Measurements from ENCODE around the gene PTPRN2.

PTPRN2 gene

GRCh38 chr7:158028290-158028941, 559.2 kb downstream of the PTPRN2 start:
- no peak for TF ChIP-seq CTCF (IDR thresholded peaks at IDR 0.05; ENCODE audit: low read depth, low read length, missing control alignments)
- H3K4me3 ChIP-seq (ENCODE audit: low read depth, low read length): no peak overlapping the region
- no peak for DNase-seq (ENCODE audit: low read depth)

GRCh38 chr7:158027646-158028045, 560.0 kb downstream of the PTPRN2 start:
- no peak for TF ChIP-seq CTCF (IDR thresholded peaks at IDR 0.05; ENCODE audit: low read depth, low read length, missing control alignments)
- H3K4me3 ChIP-seq (ENCODE audit: low read depth, low read length): no peak overlapping the region
- no peak for DNase-seq (ENCODE audit: low read depth)

GRCh38 chr7:158026636-158027265, 560.9 kb downstream of the PTPRN2 start:
- DNase-seq (ENCODE audit: low read depth): no peak
- TF ChIP-seq CTCF (IDR thresholded peaks at IDR 0.05; ENCODE audit: low read depth, low read length, missing control alignments): no peak
- H3K4me3 ChIP-seq (ENCODE audit: low read depth, low read length): no peak overlapping the region

- H3K4me3 ChIP-seq (ENCODE audit: low read depth, low read length): no peak overlapping the region
- no peak for TF ChIP-seq CTCF (IDR thresholded peaks at IDR 0.05; ENCODE audit: low read depth, low read length, missing control alignments)
These were observed 561.7 kb downstream of the PTPRN2 start for GRCh38 chr7:158025686-158026600.

GRCh38 chr7:158024881-158025280, 562.7 kb downstream of the PTPRN2 start:
- no peak overlapping the region for H3K4me3 ChIP-seq (ENCODE audit: low read depth, low read length)
- TF ChIP-seq CTCF (IDR thresholded peaks at IDR 0.05; ENCODE audit: low read depth, low read length, missing control alignments): no peak
- DNase-seq (ENCODE audit: low read depth): no peak

More at GRCh38 chr7:158025686-158026600, 561.7 kb downstream of the PTPRN2 start:
- DNase-seq (ENCODE audit: low read depth): no peak

GRCh38 chr7:158024351-158024715, 563.3 kb downstream of the PTPRN2 start:
- DNase-seq (ENCODE audit: low read depth): no peak
- no peak overlapping the region for H3K4me3 ChIP-seq (ENCODE audit: low read depth, low read length)
- no peak for TF ChIP-seq CTCF (IDR thresholded peaks at IDR 0.05; ENCODE audit: low read depth, low read length, missing control alignments)
